Glutamatergic neuron (in vitro differentiated cells): ENCODE measurements around the gene LSM3. TPM values are rescaled to one million over a fixed set of nuclear protein-coding genes. Genes with fewer than 3 reads are reported as not detected.

Experiments used
- DNase-seq: peaks from one replicate; pipeline ENCODE4 v3.0.0; 2022
- H3K27ac Mint-ChIP-seq: one replicate; pipeline ENCODE4 v1.8.0; 2020; ENCODE audit warnings: mild to moderate bottlenecking, mixed read lengths, inconsistent platforms; ENCODE audit not compliant: unreplicated experiment
- H3K27me3 Mint-ChIP-seq: one replicate; pipeline ENCODE4 v1.8.0; 2020; ENCODE audit warnings: mild to moderate bottlenecking, moderate library complexity, mixed read lengths, inconsistent platforms; ENCODE audit not compliant: unreplicated experiment
- H3K36me3 Mint-ChIP-seq: one replicate; pipeline ENCODE4 v1.8.0; 2020; ENCODE audit warnings: mild to moderate bottlenecking, mixed read lengths, inconsistent platforms; ENCODE audit not compliant: unreplicated experiment
- H3K4me1 Mint-ChIP-seq: one replicate; pipeline ENCODE4 v1.8.0; 2020; ENCODE audit warnings: mild to moderate bottlenecking, low read depth, mixed read lengths, inconsistent platforms; ENCODE audit not compliant: unreplicated experiment
- H3K4me3 Mint-ChIP-seq: one replicate; pipeline ENCODE4 v1.8.0; 2020; ENCODE audit warnings: mild to moderate bottlenecking, mixed read lengths, inconsistent platforms; ENCODE audit not compliant: unreplicated experiment
- H3K9me3 Mint-ChIP-seq: one replicate; pipeline ENCODE4 v1.8.0; 2020; ENCODE audit warnings: mild to moderate bottlenecking, moderate library complexity, mixed read lengths, inconsistent platforms; ENCODE audit not compliant: unreplicated experiment
- CTCF ChIP-seq: fragments of 200-600 bp; sonication (generic); IDR thresholded peaks from one replicate; pipeline ENCODE4 v1.5.0; 2021; ENCODE audit not compliant: partially characterized antibody, unreplicated experiment
- total RNA-seq: library from RNA; stranded (reverse); fragmentation: NEBNext Ultra II Directional; extraction: Animal tissue kit (Norgen Biotek cat#: 25700); gene quantifications from one replicate; pipeline ENCODE4 v1.2.1, GENCODE V29; 2021; ENCODE audit not compliant: unreplicated experiment

The LSM3 gene
- total RNA-seq, 1 donor from 2014 or later = 8.4 TPM

- DNase-seq = no peak
- Mint-ChIP-seq H3K27me3 (no peaks in the 10 kb centered on the region), H3K4me3 (no peak overlapping the region), H3K36me3 (no peaks in the 10 kb centered on the region), H3K27ac (no peak overlapping the region), H3K9me3 (no peaks in the 10 kb centered on the region), H3K4me1 (no peaks in the 10 kb centered on the region)
- TF ChIP-seq CTCF = no peak
Observed at GRCh38 chr3:14244521-14245247, 66.1 kb downstream of the LSM3 start.

- H3K4me3 Mint-ChIP-seq = no peak overlapping the region
- H3K4me1 Mint-ChIP-seq = no peaks in the 10 kb centered on the region
- no peaks in the 10 kb centered on the region for H3K36me3 Mint-ChIP-seq
- no peak overlapping the region for H3K27ac Mint-ChIP-seq
- no peaks in the 10 kb centered on the region for H3K27me3 Mint-ChIP-seq
- no peak for DNase-seq
- TF ChIP-seq CTCF = no peak
- H3K9me3 Mint-ChIP-seq = no peaks in the 10 kb centered on the region
Observed at GRCh38 chr3:14245248-14245639, 66.6 kb downstream of the LSM3 start.

GRCh38 chr3:14245822-14246221, 67.2 kb downstream of the LSM3 start:
- Mint-ChIP-seq H3K27me3 (peaks cover 2% of the 10 kb centered on the region), H3K9me3 (no peaks in the 10 kb centered on the region), H3K27ac (no peak overlapping the region)

DNA sequence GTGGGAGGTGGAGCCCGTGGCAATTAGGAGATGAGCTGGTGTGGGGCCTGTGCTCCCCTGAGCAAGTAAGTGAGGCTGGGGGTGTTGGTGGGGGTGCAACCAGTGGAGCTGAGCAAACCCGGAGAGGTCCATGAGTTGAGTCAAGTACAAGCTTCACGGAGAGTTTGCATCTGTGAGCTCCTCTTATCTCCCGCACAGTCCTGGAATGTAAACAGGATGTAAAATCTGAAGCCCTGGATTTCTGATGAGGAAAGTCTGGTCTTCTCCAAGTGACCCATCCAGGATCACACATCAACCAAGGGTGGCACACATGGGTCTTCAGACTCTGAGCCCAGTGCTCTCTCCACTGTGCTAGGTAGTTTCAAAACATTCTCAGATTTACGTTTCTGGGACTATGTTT, 67.8 kb downstream of the LSM3 start:
- no peak overlapping the region for H3K4me3 Mint-ChIP-seq
- peaks cover 6% of the 10 kb centered on the region for H3K36me3 Mint-ChIP-seq
- TF ChIP-seq CTCF = no peak
- DNase-seq = no peak
- H3K4me1 Mint-ChIP-seq = no peaks in the 10 kb centered on the region
- peaks cover 2% of the 10 kb centered on the region for H3K27me3 Mint-ChIP-seq
- H3K9me3 Mint-ChIP-seq = peaks cover 3% of the 10 kb centered on the region
- H3K27ac Mint-ChIP-seq = no peak overlapping the region

More at GRCh38 chr3:14245822-14246221, 67.2 kb downstream of the LSM3 start:
- no peak overlapping the region for H3K4me3 Mint-ChIP-seq
- no peak for DNase-seq
- no peaks in the 10 kb centered on the region for H3K4me1 Mint-ChIP-seq
- H3K36me3 Mint-ChIP-seq = peaks cover 2% of the 10 kb centered on the region
- no peak for TF ChIP-seq CTCF

DNA sequence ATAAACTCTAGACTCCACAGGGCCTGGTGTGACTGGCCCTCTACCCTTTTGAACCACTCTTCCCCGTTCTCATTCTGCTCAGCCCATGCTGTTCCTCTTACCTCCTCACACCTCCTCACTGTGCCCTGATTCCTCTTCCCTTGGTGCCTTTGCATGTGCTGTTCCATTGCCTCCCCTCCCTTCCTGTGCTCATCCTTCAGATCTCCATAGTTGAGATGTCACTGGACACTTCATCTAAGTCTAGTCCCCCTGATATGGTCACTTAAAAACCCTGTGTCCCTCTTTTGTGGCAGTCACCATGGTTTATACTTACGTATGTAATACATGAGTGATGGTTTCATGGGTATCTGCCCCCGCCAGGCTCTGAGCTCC, 69.8 kb downstream of the LSM3 start:
- peaks cover 3% of the 10 kb centered on the region for H3K9me3 Mint-ChIP-seq
- peaks cover 6% of the 10 kb centered on the region for H3K36me3 Mint-ChIP-seq
- no peak for TF ChIP-seq CTCF
- no peak overlapping the region for H3K27ac Mint-ChIP-seq
- peaks cover 2% of the 10 kb centered on the region for H3K27me3 Mint-ChIP-seq
- no peak overlapping the region for H3K4me3 Mint-ChIP-seq
- no peak for DNase-seq
- no peaks in the 10 kb centered on the region for H3K4me1 Mint-ChIP-seq
